MCF 10A (cell line): ENCODE measurements around the gene LDLRAD4. TPM values are rescaled to one million over a fixed set of nuclear protein-coding genes. Genes with fewer than 3 reads are reported as not detected.

ENCODE experiments used
- BruUV-seq: library from RNA; stranded (reverse); fragments of 400-500 nt; replicated peaks from 2 replicates; lab custom pipeline; 2021; lab: Mats Ljungman, UMichigan
- CTCF ChIA-PET: fragments of 300-600 bp; sonication (Branson Sonifier 250); formaldehyde crosslinking; extraction: SDS; loops from one replicate; lab custom pipeline; 2021; ENCODE audit warnings: antibody characterized with exemption, inconsistent platforms; lab: Yijun Ruan, JAX
- POLR2A ChIA-PET: fragments of 300-600, 350-650 bp; sonication (Branson Sonifier 250); formaldehyde crosslinking; extraction: SDS; loops from one replicate; lab custom pipeline; 2020; ENCODE audit warnings: antibody characterized with exemption, inconsistent platforms; lab: Yijun Ruan, JAX
- DNase-seq: peaks from one replicate; pipeline ENCODE4 v3.0.0-alpha.2; 2018; ENCODE audit not compliant: unreplicated experiment
- H3K27ac Mint-ChIP-seq: one replicate; pipeline ENCODE4 v1.8.0; 2022; ENCODE audit warnings: mild to moderate bottlenecking, low read depth, mixed read lengths; ENCODE audit not compliant: unreplicated experiment
- H3K27me3 Mint-ChIP-seq: one replicate; pipeline ENCODE4 v1.8.0; 2022; ENCODE audit warnings: mixed read lengths; ENCODE audit not compliant: insufficient read depth, unreplicated experiment
- H3K36me3 Mint-ChIP-seq: one replicate; pipeline ENCODE4 v1.8.0; 2022; ENCODE audit warnings: mild to moderate bottlenecking, moderate library complexity, mixed read lengths; ENCODE audit not compliant: insufficient read depth, unreplicated experiment
- H3K4me1 Mint-ChIP-seq: one replicate; pipeline ENCODE4 v1.8.0; 2022; ENCODE audit warnings: mixed read lengths; ENCODE audit not compliant: insufficient read depth, unreplicated experiment
- H3K4me3 Mint-ChIP-seq: one replicate; pipeline ENCODE4 v1.8.0; 2022; ENCODE audit warnings: mild to moderate bottlenecking, moderate library complexity, mixed read lengths; ENCODE audit not compliant: unreplicated experiment
- H3K9me3 Mint-ChIP-seq: one replicate; pipeline ENCODE4 v1.8.0; 2022; ENCODE audit warnings: mixed read lengths; ENCODE audit not compliant: unreplicated experiment
- intact Hi-C: fragments of 100-400 bp; cut with micrococcal nuclease; formaldehyde crosslinking; loops from 2 replicates; pipeline ENCODE4 v1.14.1; 2022
- total RNA-seq: library from RNA; stranded (reverse); gene quantifications from 2 replicates; pipeline ENCODE4 v1.2.3, GENCODE V29; 2022
- TF ChIP-seq, protein P1 (sequence below): fragments of 200-600 bp; IDR thresholded peaks from one replicate; pipeline ENCODE4 v1.8.0; 2022; ENCODE audit warnings: antibody characterized with exemption, mild to moderate bottlenecking; ENCODE audit not compliant: unreplicated experiment

LDLRAD4 gene
- total RNA-seq, 1 experiment from 2014 or later, result not detected

DNA sequence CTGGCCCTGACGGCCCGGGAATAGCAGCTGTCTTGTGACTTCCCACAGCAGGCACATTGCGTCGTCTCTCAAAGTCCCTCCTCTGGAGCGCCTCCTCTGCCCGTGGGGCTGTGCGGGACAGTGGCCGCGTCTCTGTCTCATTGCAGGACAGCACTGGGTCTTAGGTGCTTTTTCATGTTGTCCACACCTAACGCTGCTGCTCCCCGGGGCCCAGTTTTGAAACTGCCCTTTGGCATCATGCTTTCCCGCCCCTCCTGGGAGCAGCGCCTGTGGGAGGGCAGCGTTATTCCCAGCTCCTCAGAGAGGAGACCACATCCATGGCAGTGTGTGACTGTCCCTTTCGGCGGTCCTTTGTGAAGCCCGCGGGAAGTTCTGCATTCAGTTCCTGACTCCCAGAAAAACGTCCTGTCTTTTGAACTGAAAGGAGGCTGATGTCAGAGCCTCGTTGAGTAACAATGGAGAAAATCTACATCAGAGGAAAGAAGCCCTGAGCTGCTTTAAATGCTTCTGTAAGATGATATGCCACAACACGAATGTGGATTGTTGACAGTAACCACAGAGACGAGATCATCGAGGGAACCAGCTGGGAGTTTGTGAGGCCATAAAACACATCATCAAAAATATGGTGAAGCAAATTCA lies 281.8 kb downstream of the LDLRAD4 start:
- ChIA-PET CTCF (no interaction called here), POLR2A (no interaction called here)
- Mint-ChIP-seq H3K36me3 (peaks cover 5% of the 10 kb centered on the region), H3K9me3 (peaks cover 14% of the 10 kb centered on the region), H3K27ac (no peak overlapping the region), H3K4me3 (peak overlapping the region; percentile 36), H3K27me3 (no peaks in the 10 kb centered on the region), H3K4me1 (peaks cover 17% of the 10 kb centered on the region)
- intact Hi-C loops, result no loop called here
- TF ChIP-seq, protein P1, sequence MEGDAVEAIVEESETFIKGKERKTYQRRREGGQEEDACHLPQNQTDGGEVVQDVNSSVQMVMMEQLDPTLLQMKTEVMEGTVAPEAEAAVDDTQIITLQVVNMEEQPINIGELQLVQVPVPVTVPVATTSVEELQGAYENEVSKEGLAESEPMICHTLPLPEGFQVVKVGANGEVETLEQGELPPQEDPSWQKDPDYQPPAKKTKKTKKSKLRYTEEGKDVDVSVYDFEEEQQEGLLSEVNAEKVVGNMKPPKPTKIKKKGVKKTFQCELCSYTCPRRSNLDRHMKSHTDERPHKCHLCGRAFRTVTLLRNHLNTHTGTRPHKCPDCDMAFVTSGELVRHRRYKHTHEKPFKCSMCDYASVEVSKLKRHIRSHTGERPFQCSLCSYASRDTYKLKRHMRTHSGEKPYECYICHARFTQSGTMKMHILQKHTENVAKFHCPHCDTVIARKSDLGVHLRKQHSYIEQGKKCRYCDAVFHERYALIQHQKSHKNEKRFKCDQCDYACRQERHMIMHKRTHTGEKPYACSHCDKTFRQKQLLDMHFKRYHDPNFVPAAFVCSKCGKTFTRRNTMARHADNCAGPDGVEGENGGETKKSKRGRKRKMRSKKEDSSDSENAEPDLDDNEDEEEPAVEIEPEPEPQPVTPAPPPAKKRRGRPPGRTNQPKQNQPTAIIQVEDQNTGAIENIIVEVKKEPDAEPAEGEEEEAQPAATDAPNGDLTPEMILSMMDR, result no peak
- peak; percentile 54 for DNase-seq
- BruUV-seq, result no TSS peak

DNA sequence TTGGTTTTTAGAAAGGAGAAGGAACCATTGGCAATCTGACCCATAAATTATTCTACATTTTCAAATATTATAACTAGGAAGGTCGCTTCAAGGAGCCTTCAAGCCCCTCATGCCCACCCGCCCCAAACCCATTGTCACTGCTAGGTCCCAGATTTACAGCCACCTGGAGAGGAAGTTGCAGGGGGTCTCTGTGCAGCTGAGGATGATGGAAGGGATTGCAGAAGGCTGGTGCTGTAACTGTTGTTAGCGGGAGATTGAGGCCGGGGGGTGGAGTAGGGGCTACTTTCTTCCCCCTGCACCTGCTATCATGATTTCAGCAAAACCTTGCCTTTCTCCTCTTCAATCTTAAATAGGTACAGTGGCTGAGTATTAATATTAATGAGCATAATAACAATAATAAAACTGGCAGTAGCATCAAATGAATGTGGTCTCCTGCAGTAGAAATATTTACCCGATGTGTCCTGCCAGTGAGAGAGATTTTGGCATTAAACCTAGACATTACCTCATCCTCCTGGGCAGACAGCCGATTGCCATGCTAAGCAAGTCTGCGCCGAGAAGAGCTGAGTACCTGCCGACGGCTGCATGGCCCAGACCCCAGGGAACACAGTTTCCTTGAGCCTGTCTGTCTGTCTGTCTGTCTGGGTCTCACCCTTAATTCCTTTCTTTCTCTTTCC lies 282.4 kb downstream of the LDLRAD4 start:
- peak; percentile 41 for DNase-seq
- POLR2A ChIA-PET, result interaction anchor here (0.6 kb wide), 1 partner anchor 58 kb away, joined by 3 read pairs; no protein-coding TSS in a partner anchor
- Mint-ChIP-seq H3K9me3 (peaks cover 14% of the 10 kb centered on the region), H3K27me3 (no peaks in the 10 kb centered on the region), H3K27ac (no peak overlapping the region), H3K36me3 (peaks cover 5% of the 10 kb centered on the region), H3K4me3 (no peak overlapping the region), H3K4me1 (peaks cover 17% of the 10 kb centered on the region)
- TF ChIP-seq, protein P1, result no peak
- CTCF ChIA-PET, result interaction anchor here (1.3 kb wide), 1 partner anchor 30 kb away, joined by 6 read pairs; no protein-coding TSS in a partner anchor
- intact Hi-C loops, result no loop called here
- no TSS peak for BruUV-seq

DNA sequence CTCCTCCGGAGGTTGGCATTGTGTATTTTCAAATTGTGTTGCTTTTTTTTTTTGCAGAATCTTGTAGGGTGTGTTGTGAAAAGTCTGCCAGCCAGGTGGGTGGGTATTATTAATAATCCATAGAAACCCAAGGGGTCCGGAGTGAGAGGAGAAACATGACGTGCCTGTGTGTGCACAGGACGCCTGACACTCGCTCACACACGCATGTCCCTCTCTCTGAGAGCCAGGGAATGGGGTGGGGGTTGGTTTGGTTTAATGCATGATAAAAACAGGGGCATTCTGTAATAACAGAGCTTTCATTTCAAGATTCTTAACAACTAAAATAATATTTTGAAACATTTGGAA lies 283.0 kb downstream of the LDLRAD4 start:
- Mint-ChIP-seq H3K4me3 (no peak overlapping the region), H3K4me1 (peaks cover 17% of the 10 kb centered on the region), H3K27me3 (no peaks in the 10 kb centered on the region), H3K9me3 (peaks cover 14% of the 10 kb centered on the region), H3K27ac (no peak overlapping the region), H3K36me3 (peaks cover 5% of the 10 kb centered on the region)
- POLR2A ChIA-PET, result no interaction called here
- no TSS peak for BruUV-seq
- CTCF ChIA-PET, result interaction anchor here (1.3 kb wide), 1 partner anchor 30 kb away, joined by 6 read pairs; no protein-coding TSS in a partner anchor
- intact Hi-C loops, result no loop called here
- TF ChIP-seq, protein P1, result no peak
- no peak for DNase-seq

DNA sequence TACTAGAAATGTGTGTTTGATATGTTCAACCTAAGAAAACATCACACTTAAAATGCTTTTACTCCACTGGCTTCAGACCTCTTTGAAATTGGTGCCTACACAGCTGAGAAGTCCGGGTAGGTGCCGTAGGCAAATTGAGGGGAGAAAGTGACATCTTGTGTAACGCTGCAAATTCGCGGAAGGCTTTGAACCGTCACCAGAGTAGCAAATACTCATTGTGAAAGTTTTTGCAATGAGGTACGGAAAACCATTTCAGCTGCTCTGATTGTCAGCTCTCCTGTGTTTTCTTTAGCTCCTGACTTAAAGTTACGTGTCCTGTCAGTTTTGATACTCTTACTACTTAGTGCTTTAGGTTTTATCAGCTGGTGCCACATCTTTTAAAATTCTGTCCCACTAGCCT lies 283.3 kb downstream of the LDLRAD4 start:
- intact Hi-C loops, result no loop called here
- TF ChIP-seq, protein P1, result no peak
- H3K36me3 Mint-ChIP-seq, result peaks cover 5% of the 10 kb centered on the region
- peaks cover 17% of the 10 kb centered on the region for H3K4me1 Mint-ChIP-seq
- peaks cover 14% of the 10 kb centered on the region for H3K9me3 Mint-ChIP-seq
- H3K27ac Mint-ChIP-seq, result no peak overlapping the region
- CTCF ChIA-PET, result interaction anchor here (1.3 kb wide), 1 partner anchor 29 kb away, joined by 6 read pairs; no protein-coding TSS in a partner anchor
- H3K27me3 Mint-ChIP-seq, result no peaks in the 10 kb centered on the region
- no peak for DNase-seq
- H3K4me3 Mint-ChIP-seq, result no peak overlapping the region
- no TSS peak for BruUV-seq
- POLR2A ChIA-PET, result no interaction called here
